ENCODE measurements around the gene TICRR. TPM values are rescaled to one million over a fixed set of nuclear protein-coding genes. Genes with fewer than 3 reads are reported as not detected.

TICRR gene
- total RNA-seq, 1 experiment from 2014 or later, result 20.5 TPM

DNA sequence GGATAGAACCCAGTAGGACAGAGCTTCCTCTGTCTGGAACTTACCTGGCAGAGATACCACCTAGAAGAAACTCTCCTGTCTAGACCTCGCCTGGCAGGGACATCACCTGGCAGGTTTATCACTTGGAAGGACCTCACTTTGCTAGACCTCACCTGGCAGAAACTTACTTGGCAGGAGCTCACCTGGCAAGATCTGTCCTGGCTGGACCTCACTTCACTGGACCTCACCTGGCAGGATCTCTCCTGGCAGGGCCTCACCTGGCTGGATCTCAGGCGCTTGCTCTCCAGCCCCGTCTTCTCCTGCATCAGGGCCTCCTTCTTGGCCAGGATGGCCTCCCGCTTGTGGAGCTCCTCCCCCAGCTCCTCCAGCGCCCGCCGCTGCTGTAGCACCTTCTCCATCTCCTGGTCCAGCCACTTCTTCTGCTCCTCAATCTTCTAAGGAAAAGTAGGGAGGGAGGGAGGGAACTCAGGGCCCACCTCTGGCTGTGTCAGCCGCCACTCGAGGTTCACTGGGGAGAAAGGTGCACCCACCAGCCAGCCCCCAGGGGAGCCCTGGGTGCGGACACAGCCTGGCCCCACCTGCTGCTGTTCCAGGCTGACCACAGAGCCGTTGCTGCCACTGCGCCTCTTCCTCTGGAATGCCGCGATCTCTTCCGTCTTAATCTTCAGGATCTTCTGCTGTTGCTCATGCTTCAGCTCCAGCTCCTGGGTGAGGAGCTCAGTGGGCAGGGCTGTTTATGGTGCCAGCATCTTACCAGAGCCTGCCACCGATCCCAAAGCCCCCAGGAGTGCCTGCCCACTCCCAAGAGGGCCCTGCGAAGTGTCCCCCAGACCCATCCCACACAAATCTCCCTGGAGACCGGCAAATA lies 57.5 kb downstream of the TICRR start:
- no TSS peak for BruUV-seq (replicated peaks)
- 0 out of 2 replicates have a peak, but pooled peaks have one; percentile 16 for ATAC-seq
- Histone ChIP-seq H3K9me3 (ENCODE audit: control insufficient read depth, insufficient read depth, low read depth, low read length) (no peaks in the 10 kb centered on the region), H3K27me3 (ENCODE audit: control insufficient read depth, insufficient read depth, low read length) (no peaks in the 10 kb centered on the region), H3K36me3 (ENCODE audit: control insufficient read depth, insufficient read depth, low read length) (peaks cover 5% of the 10 kb centered on the region), H3K27ac (ENCODE audit: low read length) (no peak overlapping the region), H3K4me1 (ENCODE audit: control insufficient read depth, insufficient read depth, low read length) (no peaks in the 10 kb centered on the region), H3K4me3 (ENCODE audit: low read depth in 2 of 2, low read length in 2 of 2) (no peak overlapping the region)
- CTCF ChIA-PET, result no interaction called here
- in situ Hi-C loops (cut with HindIII; ENCODE audit: low pct_unique_long_range_greater_than_20kb, low sequenced_read_pairs) (no loop called here), intact Hi-C loops (cut with micrococcal nuclease; ENCODE audit: unreplicated experiment) (no loop called here)
- TF ChIP-seq TCF7L2 (IDR thresholded peaks at IDR 0.05; ENCODE audit: low read depth, low read length) (no peak), SIN3A (IDR thresholded peaks at IDR 0.05; ENCODE audit: borderline replicate concordance, insufficient read depth, low read depth, low read length) (no peak), POLR2AphosphoS5 (IDR thresholded peaks at IDR 0.05; ENCODE audit: low read depth, low read length) (no peak), CTCF (IDR thresholded peaks at IDR 0.05) (no peak)
- TF ChIP-seq, protein P1, sequence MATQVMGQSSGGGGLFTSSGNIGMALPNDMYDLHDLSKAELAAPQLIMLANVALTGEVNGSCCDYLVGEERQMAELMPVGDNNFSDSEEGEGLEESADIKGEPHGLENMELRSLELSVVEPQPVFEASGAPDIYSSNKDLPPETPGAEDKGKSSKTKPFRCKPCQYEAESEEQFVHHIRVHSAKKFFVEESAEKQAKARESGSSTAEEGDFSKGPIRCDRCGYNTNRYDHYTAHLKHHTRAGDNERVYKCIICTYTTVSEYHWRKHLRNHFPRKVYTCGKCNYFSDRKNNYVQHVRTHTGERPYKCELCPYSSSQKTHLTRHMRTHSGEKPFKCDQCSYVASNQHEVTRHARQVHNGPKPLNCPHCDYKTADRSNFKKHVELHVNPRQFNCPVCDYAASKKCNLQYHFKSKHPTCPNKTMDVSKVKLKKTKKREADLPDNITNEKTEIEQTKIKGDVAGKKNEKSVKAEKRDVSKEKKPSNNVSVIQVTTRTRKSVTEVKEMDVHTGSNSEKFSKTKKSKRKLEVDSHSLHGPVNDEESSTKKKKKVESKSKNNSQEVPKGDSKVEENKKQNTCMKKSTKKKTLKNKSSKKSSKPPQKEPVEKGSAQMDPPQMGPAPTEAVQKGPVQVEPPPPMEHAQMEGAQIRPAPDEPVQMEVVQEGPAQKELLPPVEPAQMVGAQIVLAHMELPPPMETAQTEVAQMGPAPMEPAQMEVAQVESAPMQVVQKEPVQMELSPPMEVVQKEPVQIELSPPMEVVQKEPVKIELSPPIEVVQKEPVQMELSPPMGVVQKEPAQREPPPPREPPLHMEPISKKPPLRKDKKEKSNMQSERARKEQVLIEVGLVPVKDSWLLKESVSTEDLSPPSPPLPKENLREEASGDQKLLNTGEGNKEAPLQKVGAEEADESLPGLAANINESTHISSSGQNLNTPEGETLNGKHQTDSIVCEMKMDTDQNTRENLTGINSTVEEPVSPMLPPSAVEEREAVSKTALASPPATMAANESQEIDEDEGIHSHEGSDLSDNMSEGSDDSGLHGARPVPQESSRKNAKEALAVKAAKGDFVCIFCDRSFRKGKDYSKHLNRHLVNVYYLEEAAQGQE (IDR thresholded peaks at IDR 0.05; ENCODE audit: insufficient read depth in 1 of 2, low read depth in 2 of 2, low read length in 1 of 2), result no peak
- POLR2A ChIA-PET, result interaction anchor here (0.6 kb wide), 1 partner anchor 130 kb away, joined by 3 read pairs; no protein-coding TSS in a partner anchor
- DNase-seq (ENCODE audit: low read depth, low spot score), result no peak

DNA sequence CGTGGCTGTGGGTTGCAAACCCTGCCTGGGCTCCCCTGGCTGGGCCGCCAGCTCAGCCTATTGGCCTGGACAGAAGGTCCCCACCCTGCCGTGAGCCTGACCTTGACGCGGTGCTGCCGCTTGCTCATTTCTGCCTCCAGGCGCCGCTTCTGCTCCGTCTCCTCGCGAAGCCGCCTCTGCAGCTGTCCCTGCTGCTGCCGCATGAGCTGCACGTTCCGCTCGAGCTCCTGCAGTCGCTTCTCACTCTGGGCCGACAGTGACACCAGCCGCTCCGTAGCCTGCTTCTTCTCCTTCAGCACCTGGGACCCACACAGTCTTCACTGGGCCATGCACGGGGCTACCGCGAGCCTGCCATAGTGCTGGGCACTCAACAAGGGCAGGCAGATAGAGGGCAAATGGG lies 58.3 kb downstream of the TICRR start:
- intact Hi-C loops (cut with micrococcal nuclease; ENCODE audit: unreplicated experiment) (no loop called here), in situ Hi-C loops (cut with HindIII; ENCODE audit: low pct_unique_long_range_greater_than_20kb, low sequenced_read_pairs) (no loop called here)
- DNase-seq (ENCODE audit: low read depth, low spot score) (no peak), ATAC-seq (no peak)
- CTCF ChIA-PET, result no interaction called here
- no TSS peak for BruUV-seq (replicated peaks)
- no peaks in the 10 kb centered on the region for H3K9me3 ChIP-seq (ENCODE audit: control insufficient read depth, insufficient read depth, low read depth, low read length)
- no peak overlapping the region for H3K4me3 ChIP-seq (ENCODE audit: low read depth in 2 of 2, low read length in 2 of 2)
- H3K27ac ChIP-seq (ENCODE audit: low read length), result no peak overlapping the region
- POLR2A ChIA-PET, result no interaction called here
- no peak for TF ChIP-seq TCF7L2 (IDR thresholded peaks at IDR 0.05; ENCODE audit: low read depth, low read length)
- TF ChIP-seq, protein P1 (IDR thresholded peaks at IDR 0.05; ENCODE audit: insufficient read depth in 1 of 2, low read depth in 2 of 2, low read length in 1 of 2), result no peak
- no peaks in the 10 kb centered on the region for H3K4me1 ChIP-seq (ENCODE audit: control insufficient read depth, insufficient read depth, low read length)
- H3K27me3 ChIP-seq (ENCODE audit: control insufficient read depth, insufficient read depth, low read length), result no peaks in the 10 kb centered on the region
- peaks cover 5% of the 10 kb centered on the region for H3K36me3 ChIP-seq (ENCODE audit: control insufficient read depth, insufficient read depth, low read length)
